OCI-LY7 (cell line): Measurements from ENCODE around the gene CTAGE8.
"Not testable (repeated sequence)": the region's sequence is repeated elsewhere in the genome, so short reads cannot be mapped to it uniquely, and the experiment has no call there.

Experiments used
- EZH2phosphoT487 ChIP-seq: fragments of 200-600 bp; sonication (generic); IDR thresholded peaks from 2 replicates; pipeline ENCODE4 v1.6.1; 2018; ENCODE audit warnings: low read depth, borderline replicate concordance, mild to moderate bottlenecking, mixed run types, antibody characterized with exemption, low read length, moderate library complexity, mixed read lengths
- TF ChIP-seq, protein P1 (sequence below): fragments of 200-600 bp; sonication (generic); conservative IDR thresholded peaks from 2 replicates; pipeline ENCODE4 v1.5.1; 2014; ENCODE audit warnings: mild to moderate bottlenecking, antibody characterized with exemption, low read length, moderate library complexity, mixed read lengths

DNA sequence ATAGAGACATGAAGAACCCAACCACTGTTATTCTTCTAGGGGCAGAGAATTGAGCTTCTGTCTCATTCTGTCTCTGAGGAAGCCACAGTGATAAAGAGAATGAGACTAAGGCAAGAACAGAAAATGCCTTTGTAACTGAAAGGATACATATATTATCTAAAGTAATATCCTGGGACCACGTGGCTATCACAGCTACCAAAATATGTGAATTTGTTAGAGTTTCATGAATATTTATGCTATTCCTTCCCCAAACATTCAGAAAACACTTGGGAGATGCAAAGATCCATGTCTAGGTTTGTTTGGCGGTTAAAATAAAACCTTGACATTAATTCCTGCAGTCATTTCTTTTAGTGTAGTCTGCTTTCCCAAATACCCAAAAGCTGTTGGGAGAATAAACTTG, 7.0 kb downstream of the CTAGE8 start:
- TF ChIP-seq, protein P1, sequence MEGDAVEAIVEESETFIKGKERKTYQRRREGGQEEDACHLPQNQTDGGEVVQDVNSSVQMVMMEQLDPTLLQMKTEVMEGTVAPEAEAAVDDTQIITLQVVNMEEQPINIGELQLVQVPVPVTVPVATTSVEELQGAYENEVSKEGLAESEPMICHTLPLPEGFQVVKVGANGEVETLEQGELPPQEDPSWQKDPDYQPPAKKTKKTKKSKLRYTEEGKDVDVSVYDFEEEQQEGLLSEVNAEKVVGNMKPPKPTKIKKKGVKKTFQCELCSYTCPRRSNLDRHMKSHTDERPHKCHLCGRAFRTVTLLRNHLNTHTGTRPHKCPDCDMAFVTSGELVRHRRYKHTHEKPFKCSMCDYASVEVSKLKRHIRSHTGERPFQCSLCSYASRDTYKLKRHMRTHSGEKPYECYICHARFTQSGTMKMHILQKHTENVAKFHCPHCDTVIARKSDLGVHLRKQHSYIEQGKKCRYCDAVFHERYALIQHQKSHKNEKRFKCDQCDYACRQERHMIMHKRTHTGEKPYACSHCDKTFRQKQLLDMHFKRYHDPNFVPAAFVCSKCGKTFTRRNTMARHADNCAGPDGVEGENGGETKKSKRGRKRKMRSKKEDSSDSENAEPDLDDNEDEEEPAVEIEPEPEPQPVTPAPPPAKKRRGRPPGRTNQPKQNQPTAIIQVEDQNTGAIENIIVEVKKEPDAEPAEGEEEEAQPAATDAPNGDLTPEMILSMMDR, result not testable (repeated sequence)
- TF ChIP-seq EZH2phosphoT487, result not testable (repeated sequence)
